Subcutaneous adipose tissue (tissue), 4 donors: ENCODE data around the gene PALLD. TPM values are rescaled to one million over a fixed set of nuclear protein-coding genes. Genes with fewer than 3 reads are reported as not detected.

Experiments used
- CTCF ChIP-seq: fragments of 450-650 bp; IDR thresholded peaks from one replicate; pipeline ENCODE4 v1.5.1; 2016; ENCODE audit warnings: low read depth, mild to moderate bottlenecking, control low read depth, antibody characterized with exemption, moderate library complexity
- total RNA-seq, 4 donors: library from RNA; depleted of rRNA; stranded (reverse); fragments of >200 nt; gene quantifications; one replicate each; pipeline ENCODE4 v1.1.0, GENCODE V29; 2016

The PALLD gene
- total RNA-seq, 4 donors from 2014 or later, result 94.1 to 118 (median 110) TPM

GRCh38 chr4:168609369-168609768 is 112.5 kb downstream of the PALLD start:
- no peak for TF ChIP-seq CTCF

- no peak for TF ChIP-seq CTCF
Observed at GRCh38 chr4:168610911-168611530, 114.2 kb downstream of the PALLD start.

GRCh38 chr4:168612450-168613135 is 115.7 kb downstream of the PALLD start:
- no peak for TF ChIP-seq CTCF

- no peak for TF ChIP-seq CTCF
Observed at GRCh38 chr4:168613869-168614268, 117.0 kb downstream of the PALLD start.

- no peak for TF ChIP-seq CTCF
Observed at GRCh38 chr4:168614281-168615057, 117.6 kb downstream of the PALLD start.

- no peak for TF ChIP-seq CTCF
Observed at GRCh38 chr4:168615294-168616065, 118.6 kb downstream of the PALLD start.
